HFFc6 (cell line): ENCODE measurements around the gene MYO1D. TPM values are rescaled to one million over a fixed set of nuclear protein-coding genes. Genes with fewer than 3 reads are reported as not detected.

Source experiments
- DNase-seq: peaks from one replicate; pipeline ENCODE4 v3.0.0-alpha.2; 2018
- H3K27ac Mint-ChIP-seq: 2 replicates; pipeline ENCODE4 v1.8.0; 2020; ENCODE audit warnings: mild to moderate bottlenecking, mixed read lengths
- H3K27me3 Mint-ChIP-seq: 2 replicates; pipeline ENCODE4 v1.8.0; 2021; ENCODE audit warnings: mild to moderate bottlenecking, moderate library complexity, mixed read lengths; ENCODE audit not compliant: insufficient read depth
- H3K36me3 Mint-ChIP-seq: 2 replicates; pipeline ENCODE4 v1.8.0; 2021; ENCODE audit warnings: low read depth, mixed read lengths
- H3K4me1 Mint-ChIP-seq: 2 replicates; pipeline ENCODE4 v1.8.0; 2020; ENCODE audit warnings: low read depth, mixed read lengths
- H3K4me3 Mint-ChIP-seq: 2 replicates; pipeline ENCODE4 v1.8.0; 2020; ENCODE audit warnings: mild to moderate bottlenecking, moderate library complexity, mixed read lengths
- H3K9me3 Mint-ChIP-seq: 2 replicates; pipeline ENCODE4 v1.8.0; 2020; ENCODE audit warnings: mild to moderate bottlenecking, mixed read lengths
- total RNA-seq, 6 experiments: library from RNA; stranded (reverse); fragmentation: NEBNext Ultra II Directional; extraction: Animal tissue kit (Norgen Biotek cat#: 25700); gene quantifications; 2 replicates in 1 of 6; 3 replicates in 5 of 6; pipeline ENCODE4 v1.2.3, GENCODE V29; 2021
- TF ChIP-seq, protein P1 (sequence below): fragments of 200-600 bp; sonication (generic); IDR thresholded peaks from 2 replicates; pipeline ENCODE4 v1.5.0; 2021; ENCODE audit warnings: antibody characterized with exemption, mild to moderate bottlenecking

The MYO1D gene
- total RNA-seq, 6 experiments from 2014 or later = 3.8 to 28.8 (median 4.8) TPM

DNA sequence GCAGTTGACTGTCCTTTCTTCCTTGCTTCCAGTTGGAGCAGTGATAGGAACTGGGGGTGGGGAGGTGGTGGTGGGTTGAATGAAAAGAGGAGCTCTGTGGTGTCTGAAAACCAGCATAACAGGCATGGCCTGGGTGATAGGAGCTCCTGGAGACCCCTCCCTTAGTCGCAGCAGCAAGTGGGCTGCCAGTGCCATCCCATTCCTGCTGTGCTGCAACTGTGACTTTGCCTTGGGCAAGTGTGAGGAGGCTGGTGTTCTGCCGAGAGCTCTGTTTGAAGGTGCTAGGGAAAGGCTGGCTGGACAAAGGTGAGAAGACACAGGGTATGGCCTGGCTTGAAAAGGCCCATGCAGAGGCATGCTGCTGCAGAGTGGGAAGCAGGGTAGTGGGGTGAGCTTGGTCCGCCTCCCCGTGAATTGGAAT lies 392.9 kb downstream of the MYO1D start:
- peaks cover 4% of the 10 kb centered on the region; the same call in 1 of the 2 replicates for H3K27me3 Mint-ChIP-seq
- no peak overlapping the region for H3K4me3 Mint-ChIP-seq
- TF ChIP-seq, protein P1, sequence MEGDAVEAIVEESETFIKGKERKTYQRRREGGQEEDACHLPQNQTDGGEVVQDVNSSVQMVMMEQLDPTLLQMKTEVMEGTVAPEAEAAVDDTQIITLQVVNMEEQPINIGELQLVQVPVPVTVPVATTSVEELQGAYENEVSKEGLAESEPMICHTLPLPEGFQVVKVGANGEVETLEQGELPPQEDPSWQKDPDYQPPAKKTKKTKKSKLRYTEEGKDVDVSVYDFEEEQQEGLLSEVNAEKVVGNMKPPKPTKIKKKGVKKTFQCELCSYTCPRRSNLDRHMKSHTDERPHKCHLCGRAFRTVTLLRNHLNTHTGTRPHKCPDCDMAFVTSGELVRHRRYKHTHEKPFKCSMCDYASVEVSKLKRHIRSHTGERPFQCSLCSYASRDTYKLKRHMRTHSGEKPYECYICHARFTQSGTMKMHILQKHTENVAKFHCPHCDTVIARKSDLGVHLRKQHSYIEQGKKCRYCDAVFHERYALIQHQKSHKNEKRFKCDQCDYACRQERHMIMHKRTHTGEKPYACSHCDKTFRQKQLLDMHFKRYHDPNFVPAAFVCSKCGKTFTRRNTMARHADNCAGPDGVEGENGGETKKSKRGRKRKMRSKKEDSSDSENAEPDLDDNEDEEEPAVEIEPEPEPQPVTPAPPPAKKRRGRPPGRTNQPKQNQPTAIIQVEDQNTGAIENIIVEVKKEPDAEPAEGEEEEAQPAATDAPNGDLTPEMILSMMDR = no peak
- peak overlapping the region; percentile 51 for H3K27ac Mint-ChIP-seq
- DNase-seq = no peak
- H3K36me3 Mint-ChIP-seq = peaks cover 10% of the 10 kb centered on the region
- H3K9me3 Mint-ChIP-seq = no peaks in the 10 kb centered on the region
- H3K4me1 Mint-ChIP-seq = peaks cover 25% of the 10 kb centered on the region

DNA sequence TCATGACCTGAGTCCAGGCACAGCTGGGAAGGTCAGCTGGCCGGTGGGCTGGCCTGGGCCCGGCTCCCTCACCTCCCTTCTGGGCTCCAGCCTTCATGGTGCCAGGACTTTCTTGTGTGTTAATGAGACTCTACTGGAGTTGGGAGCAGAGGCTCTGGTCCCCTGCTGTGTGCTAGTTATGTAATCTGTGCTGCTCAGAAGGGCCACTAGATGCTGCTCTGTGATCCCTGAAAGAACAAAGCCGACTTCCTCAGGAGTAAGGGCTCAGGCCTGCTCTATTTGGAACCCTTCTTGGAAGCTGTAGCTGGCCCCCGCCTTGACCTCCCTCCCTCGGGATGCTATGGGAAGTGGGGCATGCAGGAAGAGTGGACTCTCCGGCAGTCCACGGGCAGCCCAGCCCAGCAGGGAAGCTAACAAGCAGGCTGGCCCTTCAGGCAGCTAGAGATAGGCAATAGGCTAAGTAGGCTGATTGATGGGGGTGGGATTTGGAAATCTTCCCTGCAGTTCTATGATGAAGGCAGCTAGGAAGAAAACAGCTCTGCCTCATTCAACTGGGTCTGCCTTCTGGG lies 393.4 kb downstream of the MYO1D start:
- H3K4me1 Mint-ChIP-seq = peaks cover 25% of the 10 kb centered on the region
- peak; percentile 61 for DNase-seq
- peak overlapping the region; percentile 28; the same call in 1 of the 2 replicates for H3K27ac Mint-ChIP-seq
- H3K27me3 Mint-ChIP-seq = peaks cover 4% of the 10 kb centered on the region; the same call in 1 of the 2 replicates
- H3K36me3 Mint-ChIP-seq = peaks cover 10% of the 10 kb centered on the region
- H3K4me3 Mint-ChIP-seq = no peak overlapping the region
- TF ChIP-seq, protein P1 = peak; percentile 75
- H3K9me3 Mint-ChIP-seq = no peaks in the 10 kb centered on the region

DNA sequence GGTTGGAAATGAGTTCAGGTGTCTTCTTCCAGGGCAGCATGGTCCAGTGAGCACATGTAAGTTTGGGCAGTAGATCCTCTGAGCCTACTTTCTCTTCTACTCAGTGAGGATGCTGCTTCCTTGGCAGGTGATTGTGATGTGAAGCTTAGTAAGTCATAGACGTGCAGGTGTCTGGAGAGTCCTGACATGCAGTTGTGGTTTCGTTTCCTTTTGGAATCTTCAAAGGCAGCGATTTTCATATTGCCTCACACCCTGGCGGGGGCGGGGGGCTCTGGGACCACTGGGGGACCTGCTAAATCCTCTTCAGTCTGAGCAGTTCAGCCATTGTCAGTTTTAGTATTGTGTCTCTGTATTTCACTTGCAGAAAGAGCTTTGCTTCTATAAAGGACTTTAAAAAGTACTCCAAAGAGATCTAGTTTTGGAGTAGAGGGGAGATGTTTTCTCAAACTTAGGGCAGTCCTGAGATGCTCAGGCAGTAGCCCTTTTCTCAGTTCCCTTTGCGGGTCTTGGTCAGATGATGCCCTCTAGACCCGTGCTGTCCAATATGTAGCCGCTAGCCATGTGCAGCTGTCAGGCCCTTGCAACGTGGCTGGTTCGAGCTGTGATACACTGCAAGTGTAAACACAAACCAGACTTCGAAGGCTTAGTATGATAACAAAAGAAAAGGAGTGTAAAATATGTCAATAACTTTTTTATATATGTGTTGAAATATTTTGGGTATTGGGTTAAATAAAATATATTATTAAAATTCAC lies 394.2 kb downstream of the MYO1D start:
- peaks cover 4% of the 10 kb centered on the region; the same call in 1 of the 2 replicates for H3K27me3 Mint-ChIP-seq
- no peak overlapping the region; the same call in 1 of the 2 replicates for H3K27ac Mint-ChIP-seq
- peaks cover 10% of the 10 kb centered on the region for H3K36me3 Mint-ChIP-seq
- no peaks in the 10 kb centered on the region for H3K9me3 Mint-ChIP-seq
- H3K4me3 Mint-ChIP-seq = no peak overlapping the region
- DNase-seq = no peak
- TF ChIP-seq, protein P1 = no peak
- peaks cover 19% of the 10 kb centered on the region for H3K4me1 Mint-ChIP-seq

DNA sequence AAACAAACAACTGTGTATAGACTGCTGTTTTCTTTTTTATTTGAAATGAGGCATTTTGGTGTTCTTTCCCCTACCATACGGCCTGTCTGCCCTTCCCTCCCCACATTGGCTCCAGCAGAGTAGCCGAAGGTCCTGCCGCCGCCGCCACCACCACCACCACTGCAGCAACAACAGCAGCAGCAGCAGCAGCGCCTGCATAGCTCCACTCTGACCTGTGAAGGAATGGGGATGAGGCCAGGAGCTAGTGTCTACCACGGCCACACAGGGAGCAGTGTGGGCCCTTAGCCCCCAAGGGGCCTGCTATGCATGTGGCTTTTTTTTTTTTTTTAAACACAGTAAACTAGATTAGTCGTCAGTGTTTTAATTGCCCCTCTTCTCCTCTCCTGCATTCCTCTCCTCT lies 395.7 kb downstream of the MYO1D start:
- peaks cover 4% of the 10 kb centered on the region; the same call in 1 of the 2 replicates for H3K27me3 Mint-ChIP-seq
- H3K4me1 Mint-ChIP-seq = peaks cover 15% of the 10 kb centered on the region
- H3K4me3 Mint-ChIP-seq = no peak overlapping the region
- no peaks in the 10 kb centered on the region for H3K9me3 Mint-ChIP-seq
- TF ChIP-seq, protein P1 = no peak
- peaks cover 13% of the 10 kb centered on the region for H3K36me3 Mint-ChIP-seq
- DNase-seq = no peak
- no peak overlapping the region for H3K27ac Mint-ChIP-seq

DNA sequence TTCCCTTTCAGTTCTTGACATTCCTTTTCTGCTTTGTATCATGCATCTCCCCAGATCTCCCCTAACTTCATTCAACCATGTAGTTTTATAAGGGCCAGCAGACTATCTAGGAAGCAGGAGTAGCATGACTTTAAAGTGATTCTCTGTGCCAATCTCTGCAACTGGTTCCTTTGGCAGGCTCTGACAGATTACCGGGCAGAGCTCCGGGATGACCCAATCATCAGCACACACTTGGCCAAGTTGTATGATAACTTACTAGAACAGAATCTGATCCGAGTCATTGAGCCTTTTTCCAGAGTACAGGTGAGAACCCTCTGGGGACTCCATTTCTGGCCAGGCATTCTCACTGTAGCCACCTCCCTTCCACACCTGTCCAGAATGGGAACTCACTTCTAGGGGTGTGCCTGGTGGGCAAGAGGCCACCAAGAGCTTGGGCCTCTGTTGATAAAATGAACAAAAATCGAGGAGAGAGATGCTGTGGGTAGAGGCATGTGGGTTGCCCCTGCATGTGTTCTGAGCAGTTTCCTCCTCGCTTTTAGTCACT lies 397.8 kb downstream of the MYO1D start:
- Mint-ChIP-seq H3K4me1 (peaks cover 10% of the 10 kb centered on the region; the same call in 1 of the 2 replicates), H3K4me3 (no peak overlapping the region), H3K36me3 (peaks cover 24% of the 10 kb centered on the region), H3K27me3 (no peaks in the 10 kb centered on the region; the same call in 1 of the 2 replicates), H3K27ac (no peak overlapping the region), H3K9me3 (no peaks in the 10 kb centered on the region)
- DNase-seq = no peak
- TF ChIP-seq, protein P1 = no peak
